Neuronal stem cell (in vitro differentiated cells): ENCODE measurements around the gene CDH13.

Source experiments
- DNase-seq: peaks from one replicate; pipeline ENCODE4 v3.0.0-alpha.2; 2013; ENCODE audit warnings: low spot score
- H2AFZ ChIP-seq: one replicate; pipeline ENCODE4 v1.6.1; 2013; ENCODE audit warnings: mild to moderate bottlenecking, low read length, inconsistent platforms
- H2AK5ac ChIP-seq: 2 replicates; pipeline ENCODE4 v1.6.1; 2013; ENCODE audit warnings: low read depth, mild to moderate bottlenecking, inconsistent platforms, low read length, moderate library complexity, mixed read lengths
- H2BK120ac ChIP-seq: 2 replicates; pipeline ENCODE4 v1.6.1; 2013; ENCODE audit warnings: low read depth, mild to moderate bottlenecking, inconsistent platforms, low read length, moderate library complexity, mixed read lengths
- H2BK12ac ChIP-seq: one replicate; pipeline ENCODE4 v1.6.1; 2013; ENCODE audit warnings: low read length, inconsistent platforms
- H2BK15ac ChIP-seq: 2 replicates; pipeline ENCODE4 v1.6.1; 2013; ENCODE audit warnings: mild to moderate bottlenecking, low read length, inconsistent platforms, mixed read lengths
- H2BK5ac ChIP-seq: one replicate; pipeline ENCODE4 v1.6.1; 2013; ENCODE audit warnings: inconsistent platforms, mild to moderate bottlenecking, low read length, moderate library complexity
- H3K14ac ChIP-seq: one replicate; pipeline ENCODE4 v1.6.1; 2013; ENCODE audit warnings: low read length, inconsistent platforms
- H3K18ac ChIP-seq: 2 replicates; pipeline ENCODE4 v1.6.1; 2013; ENCODE audit warnings: low read length, inconsistent platforms
- H3K23ac ChIP-seq: 2 replicates; pipeline ENCODE4 v1.6.1; 2013; ENCODE audit warnings: low read depth, mild to moderate bottlenecking, mixed read lengths, low read length, inconsistent platforms; ENCODE audit not compliant: poor library complexity
- H3K27ac ChIP-seq: replicated peaks from 3 replicates; pipeline ENCODE4 v1.5.1; 2013; ENCODE audit warnings: low read length, inconsistent platforms
- H3K27me3 ChIP-seq, 3 experiments: 2 replicates each; pipeline ENCODE4 v1.6.1; 2013; ENCODE audit warnings: low read length in 3 of 3, mild to moderate bottlenecking in 2 of 3, inconsistent platforms in 1 of 3, low read depth in 1 of 3, mixed read lengths in 1 of 3, moderate library complexity in 1 of 3; ENCODE audit not compliant: control insufficient read depth in 3 of 3, insufficient read depth in 3 of 3
- H3K36me3 ChIP-seq, 2 donors: replicated peaks in 1 of 2; 2 replicates each; pipeline ENCODE4 v1.6.1; 2013; ENCODE audit warnings: low read length in 2 of 2; ENCODE audit not compliant: control insufficient read depth in 2 of 2, insufficient read depth in 2 of 2
- H3K4ac ChIP-seq: 2 replicates; pipeline ENCODE4 v1.6.1; 2013; ENCODE audit warnings: inconsistent platforms, mild to moderate bottlenecking, low read length, moderate library complexity
- H3K4me1 ChIP-seq, 2 donors: 1 replicate in 1 of 2; 2 replicates in 1 of 2; pipeline ENCODE4 v1.6.1; 2013; ENCODE audit warnings: low read length in 2 of 2, low read depth in 1 of 2; ENCODE audit not compliant: control insufficient read depth in 2 of 2, insufficient read depth in 1 of 2
- H3K4me2 ChIP-seq: one replicate; pipeline ENCODE4 v1.6.1; 2013; ENCODE audit warnings: mild to moderate bottlenecking, low read length, inconsistent platforms; ENCODE audit not compliant: insufficient read depth, poor library complexity, severe bottlenecking
- H3K4me3 ChIP-seq, 2 donors: 2 replicates each; pipeline ENCODE4 v1.5.1; 2013; ENCODE audit warnings: low read length in 2 of 2, mild to moderate bottlenecking in 2 of 2, inconsistent platforms in 1 of 2, moderate library complexity in 1 of 2
- H3K79me1 ChIP-seq: one replicate; pipeline ENCODE4 v1.6.1; 2013; ENCODE audit warnings: low read depth, mild to moderate bottlenecking, inconsistent platforms, low read length, moderate library complexity
- H3K9ac ChIP-seq: one replicate; pipeline ENCODE4 v1.6.1; 2013; ENCODE audit warnings: mild to moderate bottlenecking, low read depth, low read length, inconsistent platforms; ENCODE audit not compliant: poor library complexity
- H3K9me3 ChIP-seq, 2 donors: replicated peaks in 1 of 2; 2 replicates each; pipeline versions ENCODE3 to v1.6.1; 2013; ENCODE audit warnings: low read length in 2 of 2, mild to moderate bottlenecking in 2 of 2, inconsistent platforms in 1 of 2, low read depth in 1 of 2, mixed read lengths in 1 of 2, moderate library complexity in 1 of 2; ENCODE audit not compliant: control insufficient read depth in 2 of 2, insufficient read depth in 1 of 2
- H4K8ac ChIP-seq: one replicate; pipeline ENCODE4 v1.6.1; 2013; ENCODE audit warnings: low read depth, mild to moderate bottlenecking, inconsistent platforms, low read length, moderate library complexity
- H4K91ac ChIP-seq: one replicate; pipeline ENCODE4 v1.6.1; 2013; ENCODE audit warnings: low read length, low read depth, mild to moderate bottlenecking, inconsistent platforms; ENCODE audit not compliant: poor library complexity
- WGBS, 2 donors: extraction: QIAGEN DNeasy Blood & Tissue Kit; methylation state at CpG; one replicate each; pipeline ENCODE4 v1.1.7; 2013; ENCODE audit warnings: missing lambda C conversion rate in 2 of 2, mixed read lengths in 1 of 2; ENCODE audit not compliant: insufficient read length in 2 of 2, insufficient replicate concordance in 1 of 2; ENCODE audit errors: extremely low coverage in 2 of 2; 5-methylcytosine and 5-hydroxymethylcytosine counted together

CDH13 gene

GRCh38 chr16:83227336-83227735 is 600.6 kb downstream of the CDH13 start:
- H3K9ac ChIP-seq: no peak overlapping the region
- no peak for DNase-seq

GRCh38 chr16:83231729-83232128 is 605.0 kb downstream of the CDH13 start:
- H4K8ac ChIP-seq: no peak overlapping the region

More at GRCh38 chr16:83227336-83227735, 600.6 kb downstream of the CDH13 start:
- Histone ChIP-seq H2BK15ac (no peak overlapping the region), H2AFZ (no peak overlapping the region), H2AK5ac (no peak overlapping the region), H2BK5ac (no peak overlapping the region), H2BK12ac (no peak overlapping the region), H4K8ac (no peak overlapping the region), H3K27me3 (no peaks in the 10 kb centered on the region), H3K4ac (no peak overlapping the region), H3K9me3 (no peaks in the 10 kb centered on the region), H3K18ac (peak overlapping the region; percentile 53), H3K23ac (no peak overlapping the region), H2BK120ac (no peak overlapping the region), H3K27ac (no peak overlapping the region), H3K14ac (no peak overlapping the region), H3K4me1 (peaks cover 0 to 8% of the 10 kb centered on the region in 2 donors), H3K4me2 (no peak overlapping the region), H4K91ac (no peak overlapping the region), H3K79me1 (no peaks in the 10 kb centered on the region), H3K4me3 (no peak overlapping the region), H3K36me3 (no peaks in the 10 kb centered on the region)
- WGBS, 2 donors: no CpG with 5 or more reads among the region's 6 CpGs

GRCh38 chr16:83233153-83233552 is 606.4 kb downstream of the CDH13 start:
- Histone ChIP-seq H3K9me3 (no peaks in the 10 kb centered on the region), H3K18ac (no peak overlapping the region), H2BK120ac (no peak overlapping the region), H2AK5ac (no peak overlapping the region), H3K36me3 (no peaks in the 10 kb centered on the region), H3K4me2 (no peak overlapping the region), H3K27ac (no peak overlapping the region), H3K27me3 (no peaks in the 10 kb centered on the region), H2AFZ (no peak overlapping the region), H3K14ac (no peak overlapping the region), H3K9ac (no peak overlapping the region), H3K4ac (no peak overlapping the region), H3K23ac (no peak overlapping the region), H2BK15ac (no peak overlapping the region), H4K8ac (no peak overlapping the region), H3K79me1 (no peaks in the 10 kb centered on the region), H3K4me1 (peaks cover 0 to 8% of the 10 kb centered on the region in 2 donors), H2BK5ac (no peak overlapping the region), H3K4me3 (no peak overlapping the region), H4K91ac (no peak overlapping the region), H2BK12ac (no peak overlapping the region)
- WGBS, 2 donors: no CpG with 5 or more reads among the region's 8 CpGs
- no peak for DNase-seq

More at GRCh38 chr16:83231729-83232128, 605.0 kb downstream of the CDH13 start:
- H4K91ac ChIP-seq: no peak overlapping the region
- no peaks in the 10 kb centered on the region for H3K79me1 ChIP-seq
- H3K9ac ChIP-seq: no peak overlapping the region
- H3K18ac ChIP-seq: no peak overlapping the region
- no peak for DNase-seq
- peaks cover 0 to 8% of the 10 kb centered on the region in 2 donors for H3K4me1 ChIP-seq
- H2BK120ac ChIP-seq: no peak overlapping the region
- no peak overlapping the region for H3K23ac ChIP-seq
- H2BK5ac ChIP-seq: no peak overlapping the region
- H2BK12ac ChIP-seq: no peak overlapping the region
- WGBS, 2 donors: no CpG with 5 or more reads among the region's 5 CpGs
- H2AK5ac ChIP-seq: no peak overlapping the region
- no peak overlapping the region for H3K4me2 ChIP-seq
- no peak overlapping the region for H3K14ac ChIP-seq
- no peak overlapping the region for H3K4me3 ChIP-seq
- H2AFZ ChIP-seq: no peak overlapping the region
- no peak overlapping the region for H3K27ac ChIP-seq
- no peaks in the 10 kb centered on the region for H3K36me3 ChIP-seq
- no peak overlapping the region for H2BK15ac ChIP-seq
- H3K4ac ChIP-seq: no peak overlapping the region
- no peaks in the 10 kb centered on the region for H3K9me3 ChIP-seq
- H3K27me3 ChIP-seq: no peaks in the 10 kb centered on the region

- H2BK5ac ChIP-seq: no peak overlapping the region
- no peak overlapping the region for H4K91ac ChIP-seq
- no peak overlapping the region for H2BK120ac ChIP-seq
- no peak overlapping the region for H3K9ac ChIP-seq
- H3K4me3 ChIP-seq: no peak overlapping the region
- H3K4ac ChIP-seq: no peak overlapping the region
- peak; percentile 5 for DNase-seq
- no peak overlapping the region for H2AFZ ChIP-seq
- no peaks in the 10 kb centered on the region for H3K79me1 ChIP-seq
- H3K4me2 ChIP-seq: no peak overlapping the region
- H2BK12ac ChIP-seq: no peak overlapping the region
- H3K18ac ChIP-seq: no peak overlapping the region
- H3K27me3 ChIP-seq: no peaks in the 10 kb centered on the region
- WGBS, 2 donors: no CpG with 5 or more reads among the region's 6 CpGs
- no peak overlapping the region for H3K27ac ChIP-seq
- H3K23ac ChIP-seq: no peak overlapping the region
- H3K14ac ChIP-seq: no peak overlapping the region
- H3K36me3 ChIP-seq: no peaks in the 10 kb centered on the region
- H4K8ac ChIP-seq: no peak overlapping the region
- no peaks in the 10 kb centered on the region for H3K9me3 ChIP-seq
- H2AK5ac ChIP-seq: no peak overlapping the region
- H2BK15ac ChIP-seq: no peak overlapping the region
- peaks cover 0 to 2% of the 10 kb centered on the region in 2 donors for H3K4me1 ChIP-seq
Measured at GRCh38 chr16:83238949-83239691, 612.4 kb downstream of the CDH13 start.
